GM23338 (cell line): ENCODE results near the gene CUEDC2.

Experiments used
- CREB1 ChIP-seq: fragments of 250-450 bp; sonication (Bioruptor Pico); IDR thresholded peaks from 2 replicates; pipeline ENCODE4 v1.5.0; 2020; ENCODE audit warnings: low read depth, mild to moderate bottlenecking, moderate library complexity
- EZH2 ChIP-seq: fragments of 200-600 bp; sonication (generic); IDR thresholded peaks from one replicate; pipeline ENCODE4 v1.8.0; 2017; ENCODE audit warnings: antibody characterized with exemption, mild to moderate bottlenecking, low read depth; ENCODE audit not compliant: unreplicated experiment
- EZH2phosphoT487 ChIP-seq: fragments of 200-600 bp; sonication (generic); IDR thresholded peaks from one replicate; pipeline ENCODE4 v1.8.1; 2018; ENCODE audit warnings: antibody characterized with exemption; ENCODE audit not compliant: unreplicated experiment
- JUNB ChIP-seq: IDR thresholded peaks from one replicate; pipeline ENCODE4 v1.6.1; 2016; ENCODE audit warnings: antibody characterized with exemption; ENCODE audit not compliant: unreplicated experiment
- POLR2AphosphoS5 ChIP-seq: IDR thresholded peaks from 2 replicates; pipeline ENCODE4 v1.6.1; 2016; ENCODE audit warnings: antibody characterized with exemption, low read depth
- ZNF331 ChIP-seq: fragments of 250-450 bp; sonication (Bioruptor Pico); IDR thresholded peaks from 2 replicates; pipeline ENCODE4 v1.5.0; 2020; ENCODE audit warnings: low read depth, mild to moderate bottlenecking, moderate library complexity
- TF ChIP-seq, protein P1 (sequence below), 2 experiments: fragments of 200-600 bp in 1 of 2; sonication (generic) in 1 of 2; conservative IDR thresholded peaks; 2 replicates each; pipeline versions ENCODE4 v1.5.1 to v1.6.1; 2016 to 2017; ENCODE audit warnings: antibody characterized with exemption in 2 of 2, low read depth in 2 of 2, mild to moderate bottlenecking in 2 of 2, moderate library complexity in 1 of 2
- TF ChIP-seq, protein P2 (sequence below): IDR thresholded peaks from one replicate; pipeline ENCODE4 v1.6.1; 2018; ENCODE audit warnings: antibody characterized with exemption; ENCODE audit not compliant: unreplicated experiment
- TF ChIP-seq, protein P3 (sequence below): fragments of 250-450 bp; sonication (Bioruptor Pico); IDR thresholded peaks from 2 replicates; pipeline ENCODE4 v1.5.0; 2020; ENCODE audit warnings: mild to moderate bottlenecking, moderate library complexity

DNA sequence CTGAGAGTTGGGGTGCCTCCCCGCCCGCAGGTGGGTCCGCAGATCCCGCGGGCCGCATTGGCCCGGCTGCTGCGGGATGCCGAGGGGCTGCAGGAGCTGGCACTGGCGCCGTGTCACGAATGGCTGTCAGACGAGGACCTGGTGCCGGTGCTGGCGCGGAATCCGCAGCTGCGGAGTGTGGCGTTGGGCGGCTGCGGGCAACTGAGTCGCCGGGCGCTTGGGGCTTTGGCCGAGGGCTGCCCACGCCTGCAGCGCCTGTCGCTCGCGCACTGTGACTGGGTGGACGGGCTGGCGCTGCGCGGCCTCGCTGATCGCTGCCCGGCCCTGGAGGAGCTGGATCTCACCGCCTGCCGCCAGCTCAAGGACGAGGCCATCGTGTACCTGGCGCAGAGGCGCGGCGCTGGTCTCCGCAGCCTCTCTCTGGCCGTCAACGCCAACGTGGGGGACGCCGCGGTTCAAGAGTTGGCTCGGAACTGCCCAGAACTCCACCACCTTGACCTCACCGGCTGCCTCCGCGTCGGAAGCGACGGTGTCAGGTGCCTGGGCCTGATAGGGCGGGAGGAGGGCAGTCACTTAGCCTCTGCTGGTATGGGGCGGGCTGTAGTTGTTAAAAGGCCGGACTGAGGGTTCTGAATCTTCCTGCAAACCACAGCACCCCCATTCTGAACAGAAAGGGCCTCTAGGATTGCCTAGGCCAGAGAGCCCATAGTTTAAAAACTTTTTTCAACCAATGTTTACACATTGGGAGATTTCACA, 10.4 kb downstream of the CUEDC2 start:
- TF ChIP-seq EZH2phosphoT487 (no peak), EZH2 (no peak), POLR2AphosphoS5 (no peak; the same call in 1 of the 2 replicates), CREB1 (0 out of 2 replicates have a peak, but pooled peaks have one; percentile 10), ZNF331 (CRISPR knock-in tag) (no peak), JUNB (no peak)
- TF ChIP-seq, protein P1, sequence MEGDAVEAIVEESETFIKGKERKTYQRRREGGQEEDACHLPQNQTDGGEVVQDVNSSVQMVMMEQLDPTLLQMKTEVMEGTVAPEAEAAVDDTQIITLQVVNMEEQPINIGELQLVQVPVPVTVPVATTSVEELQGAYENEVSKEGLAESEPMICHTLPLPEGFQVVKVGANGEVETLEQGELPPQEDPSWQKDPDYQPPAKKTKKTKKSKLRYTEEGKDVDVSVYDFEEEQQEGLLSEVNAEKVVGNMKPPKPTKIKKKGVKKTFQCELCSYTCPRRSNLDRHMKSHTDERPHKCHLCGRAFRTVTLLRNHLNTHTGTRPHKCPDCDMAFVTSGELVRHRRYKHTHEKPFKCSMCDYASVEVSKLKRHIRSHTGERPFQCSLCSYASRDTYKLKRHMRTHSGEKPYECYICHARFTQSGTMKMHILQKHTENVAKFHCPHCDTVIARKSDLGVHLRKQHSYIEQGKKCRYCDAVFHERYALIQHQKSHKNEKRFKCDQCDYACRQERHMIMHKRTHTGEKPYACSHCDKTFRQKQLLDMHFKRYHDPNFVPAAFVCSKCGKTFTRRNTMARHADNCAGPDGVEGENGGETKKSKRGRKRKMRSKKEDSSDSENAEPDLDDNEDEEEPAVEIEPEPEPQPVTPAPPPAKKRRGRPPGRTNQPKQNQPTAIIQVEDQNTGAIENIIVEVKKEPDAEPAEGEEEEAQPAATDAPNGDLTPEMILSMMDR (conservative IDR thresholded peaks at IDR 0.05; ENCODE audit: low read depth in 2 of 2): no peak
- TF ChIP-seq, protein P2, sequence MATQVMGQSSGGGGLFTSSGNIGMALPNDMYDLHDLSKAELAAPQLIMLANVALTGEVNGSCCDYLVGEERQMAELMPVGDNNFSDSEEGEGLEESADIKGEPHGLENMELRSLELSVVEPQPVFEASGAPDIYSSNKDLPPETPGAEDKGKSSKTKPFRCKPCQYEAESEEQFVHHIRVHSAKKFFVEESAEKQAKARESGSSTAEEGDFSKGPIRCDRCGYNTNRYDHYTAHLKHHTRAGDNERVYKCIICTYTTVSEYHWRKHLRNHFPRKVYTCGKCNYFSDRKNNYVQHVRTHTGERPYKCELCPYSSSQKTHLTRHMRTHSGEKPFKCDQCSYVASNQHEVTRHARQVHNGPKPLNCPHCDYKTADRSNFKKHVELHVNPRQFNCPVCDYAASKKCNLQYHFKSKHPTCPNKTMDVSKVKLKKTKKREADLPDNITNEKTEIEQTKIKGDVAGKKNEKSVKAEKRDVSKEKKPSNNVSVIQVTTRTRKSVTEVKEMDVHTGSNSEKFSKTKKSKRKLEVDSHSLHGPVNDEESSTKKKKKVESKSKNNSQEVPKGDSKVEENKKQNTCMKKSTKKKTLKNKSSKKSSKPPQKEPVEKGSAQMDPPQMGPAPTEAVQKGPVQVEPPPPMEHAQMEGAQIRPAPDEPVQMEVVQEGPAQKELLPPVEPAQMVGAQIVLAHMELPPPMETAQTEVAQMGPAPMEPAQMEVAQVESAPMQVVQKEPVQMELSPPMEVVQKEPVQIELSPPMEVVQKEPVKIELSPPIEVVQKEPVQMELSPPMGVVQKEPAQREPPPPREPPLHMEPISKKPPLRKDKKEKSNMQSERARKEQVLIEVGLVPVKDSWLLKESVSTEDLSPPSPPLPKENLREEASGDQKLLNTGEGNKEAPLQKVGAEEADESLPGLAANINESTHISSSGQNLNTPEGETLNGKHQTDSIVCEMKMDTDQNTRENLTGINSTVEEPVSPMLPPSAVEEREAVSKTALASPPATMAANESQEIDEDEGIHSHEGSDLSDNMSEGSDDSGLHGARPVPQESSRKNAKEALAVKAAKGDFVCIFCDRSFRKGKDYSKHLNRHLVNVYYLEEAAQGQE: no peak
- TF ChIP-seq, protein P3, sequence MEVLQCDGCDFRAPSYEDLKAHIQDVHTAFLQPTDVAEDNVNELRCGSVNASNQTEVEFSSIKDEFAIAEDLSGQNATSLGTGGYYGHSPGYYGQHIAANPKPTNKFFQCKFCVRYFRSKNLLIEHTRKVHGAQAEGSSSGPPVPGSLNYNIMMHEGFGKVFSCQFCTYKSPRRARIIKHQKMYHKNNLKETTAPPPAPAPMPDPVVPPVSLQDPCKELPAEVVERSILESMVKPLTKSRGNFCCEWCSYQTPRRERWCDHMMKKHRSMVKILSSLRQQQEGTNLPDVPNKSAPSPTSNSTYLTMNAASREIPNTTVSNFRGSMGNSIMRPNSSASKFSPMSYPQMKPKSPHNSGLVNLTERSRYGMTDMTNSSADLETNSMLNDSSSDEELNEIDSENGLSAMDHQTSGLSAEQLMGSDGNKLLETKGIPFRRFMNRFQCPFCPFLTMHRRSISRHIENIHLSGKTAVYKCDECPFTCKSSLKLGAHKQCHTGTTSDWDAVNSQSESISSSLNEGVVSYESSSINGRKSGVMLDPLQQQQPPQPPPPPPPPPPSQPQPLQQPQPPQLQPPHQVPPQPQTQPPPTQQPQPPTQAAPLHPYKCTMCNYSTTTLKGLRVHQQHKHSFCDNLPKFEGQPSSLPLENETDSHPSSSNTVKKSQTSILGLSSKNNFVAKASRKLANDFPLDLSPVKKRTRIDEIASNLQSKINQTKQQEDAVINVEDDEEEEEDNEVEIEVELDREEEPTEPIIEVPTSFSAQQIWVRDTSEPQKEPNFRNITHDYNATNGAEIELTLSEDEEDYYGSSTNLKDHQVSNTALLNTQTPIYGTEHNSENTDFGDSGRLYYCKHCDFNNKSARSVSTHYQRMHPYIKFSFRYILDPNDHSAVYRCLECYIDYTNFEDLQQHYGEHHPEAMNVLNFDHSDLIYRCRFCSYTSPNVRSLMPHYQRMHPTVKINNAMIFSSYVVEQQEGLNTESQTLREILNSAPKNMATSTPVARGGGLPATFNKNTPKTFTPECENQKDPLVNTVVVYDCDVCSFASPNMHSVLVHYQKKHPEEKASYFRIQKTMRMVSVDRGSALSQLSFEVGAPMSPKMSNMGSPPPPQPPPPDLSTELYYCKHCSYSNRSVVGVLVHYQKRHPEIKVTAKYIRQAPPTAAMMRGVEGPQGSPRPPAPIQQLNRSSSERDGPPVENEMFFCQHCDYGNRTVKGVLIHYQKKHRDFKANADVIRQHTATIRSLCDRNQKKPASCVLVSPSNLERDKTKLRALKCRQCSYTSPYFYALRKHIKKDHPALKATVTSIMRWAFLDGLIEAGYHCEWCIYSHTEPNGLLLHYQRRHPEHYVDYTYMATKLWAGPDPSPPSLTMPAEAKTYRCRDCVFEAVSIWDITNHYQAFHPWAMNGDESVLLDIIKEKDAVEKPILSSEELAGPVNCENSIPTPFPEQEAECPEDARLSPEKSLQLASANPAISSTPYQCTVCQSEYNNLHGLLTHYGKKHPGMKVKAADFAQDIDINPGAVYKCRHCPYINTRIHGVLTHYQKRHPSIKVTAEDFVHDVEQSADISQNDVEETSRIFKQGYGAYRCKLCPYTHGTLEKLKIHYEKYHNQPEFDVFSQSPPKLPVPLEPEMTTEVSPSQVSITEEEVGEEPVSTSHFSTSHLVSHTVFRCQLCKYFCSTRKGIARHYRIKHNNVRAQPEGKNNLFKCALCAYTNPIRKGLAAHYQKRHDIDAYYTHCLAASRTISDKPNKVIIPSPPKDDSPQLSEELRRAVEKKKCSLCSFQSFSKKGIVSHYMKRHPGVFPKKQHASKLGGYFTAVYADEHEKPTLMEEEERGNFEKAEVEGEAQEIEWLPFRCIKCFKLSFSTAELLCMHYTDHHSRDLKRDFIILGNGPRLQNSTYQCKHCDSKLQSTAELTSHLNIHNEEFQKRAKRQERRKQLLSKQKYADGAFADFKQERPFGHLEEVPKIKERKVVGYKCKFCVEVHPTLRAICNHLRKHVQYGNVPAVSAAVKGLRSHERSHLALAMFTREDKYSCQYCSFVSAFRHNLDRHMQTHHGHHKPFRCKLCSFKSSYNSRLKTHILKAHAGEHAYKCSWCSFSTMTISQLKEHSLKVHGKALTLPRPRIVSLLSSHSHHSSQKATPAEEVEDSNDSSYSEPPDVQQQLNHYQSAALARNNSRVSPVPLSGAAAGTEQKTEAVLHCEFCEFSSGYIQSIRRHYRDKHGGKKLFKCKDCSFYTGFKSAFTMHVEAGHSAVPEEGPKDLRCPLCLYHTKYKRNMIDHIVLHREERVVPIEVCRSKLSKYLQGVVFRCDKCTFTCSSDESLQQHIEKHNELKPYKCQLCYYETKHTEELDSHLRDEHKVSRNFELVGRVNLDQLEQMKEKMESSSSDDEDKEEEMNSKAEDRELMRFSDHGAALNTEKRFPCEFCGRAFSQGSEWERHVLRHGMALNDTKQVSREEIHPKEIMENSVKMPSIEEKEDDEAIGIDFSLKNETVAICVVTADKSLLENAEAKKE (CRISPR knock-in tag): no peak
